ENCODE data around the gene SHROOM2.

Gene SHROOM2

GRCh38 chrX:9947131-9947794 lies 161.0 kb downstream of the SHROOM2 start:
- DNase-seq (ENCODE audit: low spot score in 2 of 2) = no peak
- H3K36me3 ChIP-seq (replicated peaks) = no peaks in the 10 kb centered on the region
- H3K27me3 ChIP-seq (ENCODE audit: low read depth) = no peaks in the 10 kb centered on the region
- H3K4me3 ChIP-seq = no peak overlapping the region
- H3K4me1 ChIP-seq = no peaks in the 10 kb centered on the region
- no peaks in the 10 kb centered on the region for H3K9me3 ChIP-seq
- in situ Hi-C loops (cut with MboI; ENCODE audit: low sequenced_read_pairs) = no loop called here

DNA sequence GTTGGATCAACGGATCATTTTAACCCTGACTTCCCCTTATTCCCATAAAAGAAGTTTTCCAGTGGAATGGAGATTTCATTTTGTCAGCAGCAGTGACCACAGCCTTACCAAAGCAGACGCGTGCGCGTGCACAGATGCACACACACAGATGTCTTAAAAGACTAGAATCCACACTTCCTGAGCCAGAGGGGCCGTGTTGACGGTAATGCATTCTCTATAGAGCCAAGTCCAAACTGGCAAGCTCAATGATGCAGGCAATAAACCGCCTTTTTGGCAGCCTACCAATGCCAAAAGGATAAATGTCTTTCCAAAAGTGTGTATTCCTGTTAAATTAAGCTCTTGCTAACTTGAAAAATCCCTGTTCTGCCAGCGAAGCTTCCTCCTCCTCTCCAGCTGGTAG lies 162.2 kb downstream of the SHROOM2 start:
- Histone ChIP-seq H3K9me3 (no peaks in the 10 kb centered on the region), H3K4me1 (no peaks in the 10 kb centered on the region), H3K4me3 (no peak overlapping the region), H3K27me3 (ENCODE audit: low read depth) (no peaks in the 10 kb centered on the region), H3K36me3 (replicated peaks) (no peaks in the 10 kb centered on the region)
- no peak for DNase-seq (ENCODE audit: low spot score in 2 of 2)
- in situ Hi-C loops (cut with MboI; ENCODE audit: low sequenced_read_pairs) = no loop called here

DNA sequence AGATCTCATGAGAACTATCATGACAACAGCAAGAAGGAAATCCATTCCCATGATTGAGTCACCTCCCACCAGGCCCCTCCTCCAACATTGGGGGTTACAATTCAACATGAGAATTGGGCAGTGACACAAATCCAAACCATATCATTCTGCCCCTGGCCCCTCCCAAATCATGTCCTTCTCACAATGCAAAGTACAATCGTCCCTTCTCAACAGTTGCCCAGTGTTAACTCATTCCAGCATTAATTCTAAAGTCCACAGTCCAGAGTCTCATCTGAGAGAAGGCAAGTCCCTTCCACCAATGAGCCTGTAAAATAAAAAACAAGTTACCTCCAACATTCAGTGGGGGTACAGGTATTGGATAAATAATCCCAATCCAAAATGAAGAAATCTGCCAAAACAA lies 166.1 kb downstream of the SHROOM2 start:
- Histone ChIP-seq H3K9me3 (no peaks in the 10 kb centered on the region), H3K4me3 (no peak overlapping the region), H3K27me3 (ENCODE audit: low read depth) (no peaks in the 10 kb centered on the region), H3K36me3 (replicated peaks) (no peaks in the 10 kb centered on the region), H3K4me1 (no peaks in the 10 kb centered on the region)
- in situ Hi-C loops (cut with MboI; ENCODE audit: low sequenced_read_pairs) = no loop called here
- no peak for DNase-seq (ENCODE audit: low spot score in 2 of 2)

GRCh38 chrX:9953396-9953795 lies 167.2 kb downstream of the SHROOM2 start:
- Histone ChIP-seq H3K4me1 (no peaks in the 10 kb centered on the region), H3K4me3 (no peak overlapping the region), H3K36me3 (replicated peaks) (no peaks in the 10 kb centered on the region), H3K9me3 (no peaks in the 10 kb centered on the region), H3K27me3 (ENCODE audit: low read depth) (peaks cover 3% of the 10 kb centered on the region; the same call in 1 of the 2 replicates)
- in situ Hi-C loops (cut with MboI; ENCODE audit: low sequenced_read_pairs) = no loop called here
- no peak for DNase-seq (ENCODE audit: low spot score in 2 of 2)

DNA sequence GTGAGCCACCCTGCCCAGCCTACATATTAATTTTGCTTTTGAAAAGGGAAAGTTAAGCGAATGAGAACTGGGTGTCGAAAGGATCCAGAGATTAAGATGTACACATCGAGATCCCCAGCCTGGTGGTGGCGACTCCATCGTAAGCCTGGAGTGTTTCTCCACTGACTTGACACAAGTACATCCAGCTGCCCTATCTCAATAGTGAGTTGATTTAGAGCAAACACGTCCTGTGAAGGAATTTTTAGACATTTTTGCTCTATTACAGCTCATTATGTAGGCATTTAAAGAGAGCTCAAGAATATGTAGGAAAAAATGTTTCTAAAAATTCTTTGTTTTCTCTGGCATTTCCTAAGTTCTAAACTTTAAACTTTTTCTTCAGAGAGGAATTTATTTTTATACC lies 169.3 kb downstream of the SHROOM2 start:
- Histone ChIP-seq H3K4me1 (no peaks in the 10 kb centered on the region), H3K4me3 (no peak overlapping the region), H3K9me3 (no peaks in the 10 kb centered on the region), H3K27me3 (ENCODE audit: low read depth) (peaks cover 12% of the 10 kb centered on the region), H3K36me3 (replicated peaks) (no peaks in the 10 kb centered on the region)
- DNase-seq (ENCODE audit: low spot score in 2 of 2) = no peak
- in situ Hi-C loops (cut with MboI; ENCODE audit: low sequenced_read_pairs) = no loop called here

DNA sequence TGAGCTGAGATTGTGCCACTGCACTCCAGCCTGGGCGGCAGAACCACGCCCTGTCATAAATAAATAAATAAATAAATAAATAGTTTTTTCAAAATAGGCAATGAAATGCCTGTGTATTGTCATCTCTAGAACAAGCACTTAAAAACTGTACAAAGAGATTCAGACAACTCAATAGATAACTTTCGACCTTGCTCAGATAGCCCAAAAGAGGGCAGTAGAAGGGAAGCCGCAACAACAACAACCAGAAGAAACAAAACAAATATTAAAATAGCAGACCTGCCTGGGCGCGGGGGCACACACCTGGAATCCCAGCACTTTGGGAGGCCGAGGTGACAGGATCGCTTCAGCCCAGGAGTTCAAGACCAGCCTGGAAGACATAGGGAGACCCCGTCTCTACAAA lies 171.5 kb downstream of the SHROOM2 start:
- H3K4me3 ChIP-seq = no peak overlapping the region
- H3K27me3 ChIP-seq (ENCODE audit: low read depth) = peaks cover 12% of the 10 kb centered on the region
- H3K9me3 ChIP-seq = no peaks in the 10 kb centered on the region
- DNase-seq (ENCODE audit: low spot score in 2 of 2) = no peak
- in situ Hi-C loops (cut with MboI; ENCODE audit: low sequenced_read_pairs) = no loop called here
- H3K4me1 ChIP-seq = no peaks in the 10 kb centered on the region
- no peaks in the 10 kb centered on the region for H3K36me3 ChIP-seq (replicated peaks)

GRCh38 chrX:9958183-9958582 lies 172.0 kb downstream of the SHROOM2 start:
- H3K36me3 ChIP-seq (replicated peaks) = no peaks in the 10 kb centered on the region
- no peak overlapping the region for H3K4me3 ChIP-seq
- H3K9me3 ChIP-seq = no peaks in the 10 kb centered on the region
- H3K4me1 ChIP-seq = no peaks in the 10 kb centered on the region
- DNase-seq (ENCODE audit: low spot score in 2 of 2) = no peak
- in situ Hi-C loops (cut with MboI; ENCODE audit: low sequenced_read_pairs) = no loop called here
- H3K27me3 ChIP-seq (ENCODE audit: low read depth) = peaks cover 12% of the 10 kb centered on the region

DNA sequence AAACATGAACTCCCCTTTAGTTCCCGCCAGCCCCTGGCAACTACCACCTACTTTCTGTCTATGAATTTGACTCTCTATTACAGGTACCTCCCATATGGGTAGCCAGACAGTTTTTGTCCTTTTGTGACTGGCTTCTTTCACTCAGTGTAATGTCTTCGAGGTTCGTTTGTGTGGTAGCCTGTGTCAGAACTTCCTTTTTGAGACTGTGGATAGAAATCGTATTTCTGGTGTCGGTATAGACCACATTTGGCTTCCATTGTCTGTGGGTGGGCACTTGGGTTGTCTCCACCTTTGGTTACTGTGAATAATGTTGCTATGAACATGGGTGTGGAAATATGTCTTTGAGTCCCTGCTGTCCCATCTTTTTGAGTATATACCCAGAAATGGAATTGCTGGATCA lies 175.5 kb downstream of the SHROOM2 start:
- Histone ChIP-seq H3K4me1 (no peaks in the 10 kb centered on the region), H3K36me3 (replicated peaks) (no peaks in the 10 kb centered on the region), H3K9me3 (no peaks in the 10 kb centered on the region), H3K27me3 (ENCODE audit: low read depth) (peaks cover 12% of the 10 kb centered on the region), H3K4me3 (no peak overlapping the region)
- DNase-seq (ENCODE audit: low spot score in 2 of 2) = no peak
- in situ Hi-C loops (cut with MboI; ENCODE audit: low sequenced_read_pairs) = no loop called here

DNA sequence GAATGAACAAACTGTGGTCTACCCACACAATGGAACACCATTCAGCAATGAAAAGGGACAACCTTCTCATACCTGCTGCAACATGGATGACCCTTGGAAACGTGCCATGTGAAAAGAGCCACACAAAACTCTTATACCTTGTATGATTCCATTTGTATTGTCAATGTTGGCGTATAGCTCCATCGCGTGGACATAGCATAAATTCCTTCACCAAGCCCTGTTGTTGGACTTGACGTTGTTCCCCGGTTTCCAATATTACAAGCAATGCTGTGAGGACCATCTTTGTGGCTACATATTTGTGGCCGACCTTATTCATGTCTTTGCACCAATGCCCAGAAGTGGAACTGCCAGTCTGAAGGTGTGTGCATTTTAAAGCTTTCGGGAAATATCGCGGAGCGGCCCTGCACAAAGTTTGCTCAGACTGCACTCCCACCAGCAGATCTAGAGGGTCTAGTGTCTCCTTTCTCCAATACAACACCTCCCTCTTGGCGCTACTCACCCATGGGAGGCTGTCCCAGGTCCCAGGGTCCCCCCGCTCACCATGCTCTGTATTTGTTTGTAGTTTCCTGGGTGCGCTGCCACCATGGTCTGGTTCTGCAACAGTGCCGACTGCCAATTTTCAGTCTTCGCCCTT lies 180.7 kb downstream of the SHROOM2 start, which contains the start of gene CLDN34:
Gene CLDN34 (plus strand): TSS at position 584 of the 634 bp plus-strand sequence. CDS start 0 bp downstream, at position 584.
- no peaks in the 10 kb centered on the region for H3K9me3 ChIP-seq
- H3K27me3 ChIP-seq (ENCODE audit: low read depth) = no peaks in the 10 kb centered on the region
- no peaks in the 10 kb centered on the region for H3K36me3 ChIP-seq (replicated peaks)
- no peaks in the 10 kb centered on the region for H3K4me1 ChIP-seq
- H3K4me3 ChIP-seq = no peak within 1 kb of the TSS
- DNase-seq (ENCODE audit: low spot score in 2 of 2) = no peak
- in situ Hi-C loops (cut with MboI; ENCODE audit: low sequenced_read_pairs) = no loop called here

- no peaks in the 10 kb centered on the region for H3K9me3 ChIP-seq
- no peak for DNase-seq (ENCODE audit: low spot score in 2 of 2)
- H3K27me3 ChIP-seq (ENCODE audit: low read depth) = no peaks in the 10 kb centered on the region
- in situ Hi-C loops (cut with MboI; ENCODE audit: low sequenced_read_pairs) = no loop called here
- H3K36me3 ChIP-seq (replicated peaks) = no peaks in the 10 kb centered on the region
- no peaks in the 10 kb centered on the region for H3K4me1 ChIP-seq
- H3K4me3 ChIP-seq = no peak overlapping the region
Observed at GRCh38 chrX:9977635-9978034, 191.4 kb downstream of the SHROOM2 start.

DNA sequence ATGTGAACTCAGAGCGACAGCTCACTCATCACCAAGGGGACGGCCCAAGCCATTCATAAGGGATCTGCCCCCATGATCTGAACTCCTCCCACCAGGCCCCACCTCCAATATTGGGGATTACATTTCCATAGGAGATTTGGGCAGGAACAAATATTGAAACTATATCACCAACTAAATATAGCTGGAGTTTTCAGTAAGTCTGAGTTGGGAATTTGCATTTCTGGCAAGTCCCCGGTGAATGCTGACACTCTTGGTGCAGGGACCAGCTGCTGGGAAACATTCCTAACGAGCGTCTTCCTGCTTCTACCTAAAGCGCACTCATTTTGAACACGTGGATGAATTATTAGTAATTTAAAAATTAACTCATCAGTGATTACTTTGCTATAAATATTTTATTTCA lies 194.2 kb downstream of the SHROOM2 start:
- in situ Hi-C loops (cut with MboI; ENCODE audit: low sequenced_read_pairs) = no loop called here

DNA sequence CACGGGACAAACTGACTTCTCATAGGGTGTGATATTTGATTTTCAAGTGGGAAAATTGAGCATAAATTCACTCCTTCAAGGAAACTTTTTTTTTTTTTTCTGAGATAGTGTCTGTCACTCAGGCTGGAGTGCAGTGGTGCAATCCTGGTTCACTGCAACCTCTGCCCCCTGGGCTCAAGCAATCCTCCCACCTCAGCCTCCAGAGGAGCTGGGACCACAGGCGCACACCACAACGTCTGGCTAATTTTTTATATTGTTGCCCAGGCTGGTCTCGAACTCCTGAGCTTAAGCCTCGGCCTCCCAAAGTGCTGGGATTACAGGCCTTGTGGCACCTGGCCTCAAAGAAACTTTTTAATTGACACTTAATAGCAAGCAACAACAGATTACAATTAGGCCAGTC lies 194.7 kb downstream of the SHROOM2 start:
- Histone ChIP-seq H3K9me3 (no peaks in the 10 kb centered on the region), H3K4me1 (no peaks in the 10 kb centered on the region), H3K4me3 (no peak overlapping the region), H3K27me3 (ENCODE audit: low read depth) (no peaks in the 10 kb centered on the region), H3K36me3 (replicated peaks) (no peaks in the 10 kb centered on the region)
- in situ Hi-C loops (cut with MboI; ENCODE audit: low sequenced_read_pairs) = no loop called here
- no peak for DNase-seq (ENCODE audit: low spot score in 2 of 2)

More for the DNA sequence above, 194.2 kb downstream of the SHROOM2 start:
- Histone ChIP-seq H3K9me3 (no peaks in the 10 kb centered on the region), H3K4me1 (no peaks in the 10 kb centered on the region), H3K36me3 (replicated peaks) (no peaks in the 10 kb centered on the region), H3K4me3 (no peak overlapping the region), H3K27me3 (ENCODE audit: low read depth) (no peaks in the 10 kb centered on the region)
- no peak for DNase-seq (ENCODE audit: low spot score in 2 of 2)

GRCh38 chrX:9983441-9983840 lies 197.2 kb downstream of the SHROOM2 start:
- Histone ChIP-seq H3K9me3 (no peaks in the 10 kb centered on the region), H3K4me1 (no peaks in the 10 kb centered on the region), H3K36me3 (replicated peaks) (no peaks in the 10 kb centered on the region), H3K4me3 (no peak overlapping the region), H3K27me3 (ENCODE audit: low read depth) (no peaks in the 10 kb centered on the region)
- in situ Hi-C loops (cut with MboI; ENCODE audit: low sequenced_read_pairs) = no loop called here
- DNase-seq (ENCODE audit: low spot score in 2 of 2) = no peak

- H3K36me3 ChIP-seq (replicated peaks) = no peaks in the 10 kb centered on the region
- H3K4me1 ChIP-seq = no peaks in the 10 kb centered on the region
- in situ Hi-C loops (cut with MboI; ENCODE audit: low sequenced_read_pairs) = no loop called here
- no peak for DNase-seq (ENCODE audit: low spot score in 2 of 2)
- H3K9me3 ChIP-seq = no peaks in the 10 kb centered on the region
- H3K4me3 ChIP-seq = no peak overlapping the region
- H3K27me3 ChIP-seq (ENCODE audit: low read depth) = no peaks in the 10 kb centered on the region
Observed at GRCh38 chrX:9983846-9984245, 197.6 kb downstream of the SHROOM2 start.
